Duodenal mucosa (tissue), 2 donors: ENCODE results near the gene PLEKHN1.

ENCODE experiments used
- H3K27ac ChIP-seq: one replicate; pipeline ENCODE4 v1.7.0; 2013; ENCODE audit warnings: low read depth, low read length
- H3K27me3 ChIP-seq, 2 donors: one replicate each; pipeline ENCODE4 v1.7.0; 2013; ENCODE audit warnings: low read length in 2 of 2, control low read depth in 1 of 2; ENCODE audit not compliant: insufficient read depth in 2 of 2, control insufficient read depth in 1 of 2
- H3K36me3 ChIP-seq, 2 donors: one replicate each; pipeline ENCODE4 v1.7.0; 2013; ENCODE audit warnings: low read length in 2 of 2, control low read depth in 1 of 2; ENCODE audit not compliant: insufficient read depth in 2 of 2, control insufficient read depth in 1 of 2
- H3K4me1 ChIP-seq, 2 donors: one replicate each; pipeline ENCODE4 v1.7.0; 2013; ENCODE audit warnings: low read length in 2 of 2, control low read depth in 1 of 2; ENCODE audit not compliant: insufficient read depth in 2 of 2, control insufficient read depth in 1 of 2
- H3K4me3 ChIP-seq, 2 donors: one replicate each; pipeline ENCODE4 v1.7.0; 2013; ENCODE audit warnings: low read length in 2 of 2, low read depth in 1 of 2
- H3K9ac ChIP-seq, 2 donors: one replicate each; pipeline ENCODE4 v1.7.0; 2013; ENCODE audit warnings: low read length in 2 of 2, low read depth in 1 of 2
- H3K9me3 ChIP-seq, 2 donors: one replicate each; pipeline ENCODE4 v1.7.0; 2013; ENCODE audit warnings: low read length in 2 of 2, control low read depth in 1 of 2; ENCODE audit not compliant: control insufficient read depth in 1 of 2

The PLEKHN1 gene

DNA sequence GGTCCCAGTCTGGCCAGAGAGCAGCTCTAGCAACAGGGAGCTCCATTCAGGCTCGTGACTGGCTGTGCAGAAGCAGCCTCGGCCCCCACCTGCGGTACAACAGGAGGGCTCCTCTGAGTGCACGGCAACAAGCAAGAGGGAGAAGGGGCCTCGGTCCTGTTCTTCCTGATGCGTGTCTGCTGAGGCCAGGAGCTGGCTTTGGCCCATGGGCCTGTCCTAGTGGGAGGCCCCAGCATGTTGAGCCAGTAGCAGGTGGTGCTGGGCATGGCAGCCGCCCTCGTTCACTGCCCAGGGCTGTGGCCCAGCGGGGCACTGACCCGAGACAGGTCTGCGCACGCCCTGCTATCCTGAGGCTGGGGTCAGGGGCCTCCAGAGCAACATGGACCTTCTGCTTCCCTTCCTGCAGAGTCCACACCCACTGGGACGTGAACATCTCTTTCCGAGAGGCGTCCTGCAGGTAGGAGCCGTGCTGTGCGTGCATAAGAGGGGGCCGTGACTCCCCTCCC is 35.6 kb upstream of the PLEKHN1 start:
- peaks cover 62 to 83% of the 10 kb centered on the region in 2 donors for H3K27me3 ChIP-seq
- no peak overlapping the region for H3K4me3 ChIP-seq
- H3K4me1 ChIP-seq = peaks cover 0 to 8% of the 10 kb centered on the region in 2 donors
- no peak overlapping the region for H3K9ac ChIP-seq
- no peaks in the 10 kb centered on the region for H3K9me3 ChIP-seq
- no peaks in the 10 kb centered on the region for H3K36me3 ChIP-seq
- no peak overlapping the region for H3K27ac ChIP-seq

DNA sequence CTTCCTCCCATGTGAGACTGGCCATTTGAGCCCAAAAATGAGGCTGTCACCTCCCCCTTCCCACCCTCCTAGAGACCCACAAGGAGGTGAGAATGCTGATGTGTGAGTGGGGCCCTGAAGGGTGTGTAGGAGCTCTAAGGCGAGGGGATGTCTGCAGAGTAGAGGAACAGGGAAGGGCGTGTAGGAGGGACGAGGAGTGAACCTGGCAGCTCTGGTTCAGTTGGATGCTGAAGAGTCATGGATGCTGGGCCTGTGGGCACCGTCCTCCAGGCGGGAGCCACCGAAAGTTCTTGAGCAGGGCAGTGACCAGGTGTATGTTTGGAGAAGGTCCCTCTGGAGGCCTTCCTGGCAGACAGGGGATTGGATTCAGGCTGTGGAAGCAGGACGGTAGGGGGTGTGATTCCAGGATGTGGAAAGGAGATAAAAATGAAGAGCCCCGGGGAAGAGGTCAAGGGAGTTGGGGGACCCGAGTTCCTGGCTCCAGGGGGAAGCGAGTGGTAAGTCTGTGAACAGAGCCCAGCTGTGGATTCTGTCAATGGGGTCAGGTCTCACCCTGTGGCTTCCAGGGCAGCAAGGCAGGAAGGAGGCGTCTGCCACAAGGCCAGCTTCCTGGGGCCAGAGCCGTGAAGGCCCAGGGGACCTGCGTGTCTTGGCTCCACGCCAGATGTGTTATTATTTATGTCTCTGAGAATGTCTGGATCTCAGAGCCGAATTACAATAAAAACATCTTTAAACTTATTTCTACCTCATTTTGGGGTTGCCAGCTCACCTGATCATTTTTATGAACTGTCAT is 34.7 kb upstream of the PLEKHN1 start:
- no peaks in the 10 kb centered on the region for H3K4me1 ChIP-seq
- no peaks in the 10 kb centered on the region for H3K9me3 ChIP-seq
- H3K27ac ChIP-seq = no peak overlapping the region
- H3K36me3 ChIP-seq = no peaks in the 10 kb centered on the region
- no peak overlapping the region for H3K9ac ChIP-seq
- no peak overlapping the region for H3K4me3 ChIP-seq
- peaks cover 58 to 83% of the 10 kb centered on the region in 2 donors for H3K27me3 ChIP-seq

DNA sequence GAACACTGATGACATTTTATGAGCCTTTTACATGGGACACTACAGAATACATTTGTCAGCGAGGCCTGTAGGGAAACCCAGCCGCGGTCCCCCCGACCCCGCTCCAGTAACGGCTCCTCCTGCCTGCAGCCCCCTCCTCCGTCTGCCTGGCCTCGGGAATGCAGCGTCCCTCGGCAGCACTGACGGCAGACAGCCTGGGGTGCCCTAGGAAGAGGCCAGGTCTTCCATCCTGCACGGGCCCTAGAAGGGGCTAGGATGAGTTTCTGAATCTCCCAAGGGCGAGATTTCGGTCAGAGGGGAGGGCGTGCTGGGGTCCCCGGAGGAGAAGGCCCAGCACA is 34.1 kb upstream of the PLEKHN1 start:
- Histone ChIP-seq H3K9ac (no peak overlapping the region), H3K9me3 (no peaks in the 10 kb centered on the region), H3K27ac (no peak overlapping the region), H3K36me3 (no peaks in the 10 kb centered on the region), H3K4me1 (no peaks in the 10 kb centered on the region), H3K27me3 (peaks cover 58 to 82% of the 10 kb centered on the region in 2 donors), H3K4me3 (no peak overlapping the region)

DNA sequence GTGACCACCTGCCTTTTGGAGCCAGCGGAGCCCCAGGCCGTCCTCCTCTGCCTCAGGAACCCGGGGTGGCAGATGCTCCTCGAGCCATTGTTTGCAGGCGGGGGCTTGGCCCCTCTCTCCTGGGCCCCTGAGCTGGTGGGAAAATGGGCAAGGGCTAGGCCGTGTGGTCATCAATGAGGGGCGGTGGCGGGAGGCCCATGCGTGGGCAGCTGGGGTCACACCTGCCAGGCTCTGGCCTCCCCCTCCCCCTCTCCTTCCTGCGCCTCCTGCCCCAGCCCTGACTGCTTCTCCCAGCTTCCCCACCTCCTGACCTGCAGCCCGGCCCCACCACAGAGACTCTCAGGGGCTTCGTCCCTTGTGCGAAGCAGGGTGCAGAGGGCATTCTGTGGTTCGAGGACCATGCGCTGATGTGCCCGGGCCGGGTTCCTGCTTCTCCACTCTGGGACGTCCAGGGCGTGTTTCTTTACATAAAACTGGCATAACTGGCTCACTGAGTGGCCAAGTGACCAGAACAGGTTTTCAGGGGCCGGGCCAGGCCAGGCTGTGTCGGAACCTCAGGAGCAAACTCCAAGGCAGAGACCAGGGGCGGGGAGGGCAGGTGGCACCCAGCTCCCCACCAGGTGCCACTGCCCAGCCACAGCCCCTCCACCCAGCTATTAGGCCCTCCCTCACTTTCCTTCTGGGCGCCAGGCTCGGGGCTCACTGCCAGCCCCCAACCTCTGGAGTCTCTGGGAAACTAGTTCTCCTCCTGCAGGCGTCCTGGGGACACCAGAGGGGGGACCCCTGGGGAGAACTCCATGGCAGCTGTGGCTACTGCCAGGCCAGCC is 33.3 kb upstream of the PLEKHN1 start:
- Histone ChIP-seq H3K27ac (no peak overlapping the region), H3K9me3 (no peaks in the 10 kb centered on the region), H3K4me3 (no peak overlapping the region), H3K36me3 (no peaks in the 10 kb centered on the region), H3K27me3 (peaks cover 60 to 79% of the 10 kb centered on the region in 2 donors), H3K9ac (no peak overlapping the region), H3K4me1 (no peaks in the 10 kb centered on the region)

DNA sequence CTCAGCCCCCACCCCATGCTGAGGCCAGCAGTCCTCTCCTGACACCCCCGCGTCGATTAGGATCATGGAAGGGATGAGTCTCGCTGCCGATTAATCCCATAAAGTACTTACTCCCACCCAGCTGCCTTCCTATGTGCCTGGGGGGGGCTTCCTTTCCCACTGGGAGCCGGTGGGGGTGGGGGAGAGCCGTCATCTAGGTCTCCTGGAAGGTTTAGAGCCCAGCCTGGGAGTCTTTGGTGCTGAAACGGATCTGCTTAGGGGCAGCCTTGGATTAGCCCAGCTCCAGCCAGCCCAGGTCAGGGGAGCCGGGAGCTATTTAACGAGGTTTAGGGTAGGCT is 32.7 kb upstream of the PLEKHN1 start:
- H3K4me1 ChIP-seq = no peaks in the 10 kb centered on the region
- no peak overlapping the region for H3K4me3 ChIP-seq
- H3K36me3 ChIP-seq = no peaks in the 10 kb centered on the region
- H3K27ac ChIP-seq = no peak overlapping the region
- no peak overlapping the region for H3K9ac ChIP-seq
- H3K27me3 ChIP-seq = peaks cover 60 to 81% of the 10 kb centered on the region in 2 donors
- no peaks in the 10 kb centered on the region for H3K9me3 ChIP-seq

GRCh38 chr1:934991-935750 is 31.1 kb upstream of the PLEKHN1 start:
- Histone ChIP-seq H3K4me3 (no peak overlapping the region), H3K9ac (no peak overlapping the region), H3K36me3 (no peaks in the 10 kb centered on the region), H3K4me1 (peaks cover 0 to 4% of the 10 kb centered on the region in 2 donors), H3K9me3 (no peaks in the 10 kb centered on the region), H3K27ac (no peak overlapping the region), H3K27me3 (peaks cover 67 to 80% of the 10 kb centered on the region in 2 donors)

DNA sequence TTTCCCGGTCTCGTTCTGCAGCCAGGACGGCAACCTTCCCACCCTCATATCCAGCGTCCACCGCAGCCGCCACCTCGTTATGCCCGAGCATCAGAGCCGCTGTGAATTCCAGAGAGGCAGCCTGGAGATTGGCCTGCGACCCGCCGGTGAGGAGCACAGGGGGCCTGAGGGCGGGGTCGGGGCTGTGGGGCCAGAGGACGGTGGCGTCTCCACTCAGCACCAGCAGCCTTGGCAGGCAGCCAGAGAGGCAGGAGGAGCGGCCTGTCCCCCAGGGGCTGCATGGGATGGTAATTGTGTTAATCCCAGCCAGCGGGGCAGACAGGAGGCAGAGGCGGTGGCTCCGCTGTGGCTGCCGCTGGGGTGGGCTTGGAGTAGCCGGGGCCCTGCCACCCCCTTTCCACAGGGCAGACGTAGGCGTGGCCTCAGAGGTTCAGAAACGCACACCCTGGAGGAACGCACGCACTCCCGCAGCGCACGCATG is 30.5 kb upstream of the PLEKHN1 start:
- H3K36me3 ChIP-seq = no peaks in the 10 kb centered on the region
- peaks cover 0 to 9% of the 10 kb centered on the region in 2 donors for H3K4me1 ChIP-seq
- H3K27me3 ChIP-seq = peaks cover 69 to 78% of the 10 kb centered on the region in 2 donors
- H3K27ac ChIP-seq = no peak overlapping the region
- H3K9ac ChIP-seq = no peak overlapping the region
- no peak overlapping the region for H3K4me3 ChIP-seq
- H3K9me3 ChIP-seq = no peaks in the 10 kb centered on the region

DNA sequence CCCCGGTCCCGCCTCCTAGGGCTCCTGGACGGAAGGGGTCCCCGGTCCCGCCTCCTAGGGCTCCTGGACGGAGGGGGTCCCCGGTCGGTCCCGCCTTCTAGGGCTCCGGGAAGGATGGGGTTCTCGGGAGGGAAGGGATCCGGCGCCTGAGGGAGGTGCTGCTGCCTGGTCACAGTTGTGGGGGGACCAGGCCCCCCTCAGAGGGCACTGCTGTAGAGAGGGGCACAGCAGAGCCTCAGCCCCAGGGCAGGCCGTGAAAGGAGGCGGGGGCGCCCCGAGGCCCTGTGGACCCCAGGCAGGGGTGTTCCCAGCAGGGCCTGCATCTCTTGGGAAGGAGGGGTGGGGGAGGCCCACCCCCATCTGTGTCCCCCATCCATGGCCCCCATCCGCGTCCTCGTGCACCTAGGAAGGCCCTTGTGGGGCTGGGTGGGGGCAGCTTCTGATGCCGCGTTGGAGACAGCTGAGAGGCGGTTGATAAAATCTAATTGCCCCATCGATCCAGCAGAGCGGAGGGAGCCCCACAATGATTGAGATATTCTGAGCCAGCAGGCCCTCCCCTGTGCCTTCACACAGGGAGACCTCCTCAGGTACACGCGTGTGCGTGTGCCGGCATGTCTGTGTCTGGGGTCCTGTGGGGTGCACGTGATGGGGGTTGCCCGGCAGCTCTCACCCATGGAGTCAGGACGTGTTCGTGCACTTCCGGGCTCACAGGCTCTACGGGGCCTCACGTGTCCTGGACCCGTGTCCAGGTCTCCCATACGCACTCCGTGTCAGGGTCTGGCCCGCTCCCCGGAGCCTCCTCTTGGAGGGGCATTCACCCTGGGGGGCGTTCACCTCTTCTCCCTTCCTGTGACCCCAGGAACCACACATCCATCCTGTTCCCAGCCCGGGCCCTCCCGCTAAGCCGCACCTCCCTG is 29.7 kb upstream of the PLEKHN1 start:
- Histone ChIP-seq H3K27me3 (peaks cover 76 to 77% of the 10 kb centered on the region in 2 donors), H3K4me1 (peaks cover 0 to 16% of the 10 kb centered on the region in 2 donors), H3K27ac (no peak overlapping the region)

DNA sequence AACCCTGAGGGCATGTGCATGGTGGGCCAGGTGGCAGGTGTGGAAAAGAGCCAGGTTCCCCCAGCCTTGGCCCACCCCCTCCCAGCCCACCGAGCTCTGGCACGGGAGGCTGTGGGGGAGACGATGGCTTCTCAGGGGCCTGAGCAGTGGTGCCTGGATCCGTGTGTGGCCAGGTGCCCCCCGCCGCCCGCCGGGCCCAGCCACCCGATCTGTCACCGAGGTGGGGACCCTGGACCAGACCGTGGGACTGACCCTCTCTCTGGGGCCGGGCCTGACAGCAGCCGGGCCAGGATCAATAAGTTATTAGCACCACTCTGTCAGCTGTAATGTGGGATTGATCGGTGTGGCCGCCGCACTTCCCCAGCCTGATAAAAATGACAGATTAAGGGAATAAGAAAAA is 28.8 kb upstream of the PLEKHN1 start:
- Histone ChIP-seq H3K9me3 (no peaks in the 10 kb centered on the region), H3K4me1 (peaks cover 0 to 16% of the 10 kb centered on the region in 2 donors), H3K4me3 (no peak overlapping the region), H3K27ac (no peak overlapping the region), H3K9ac (no peak overlapping the region), H3K36me3 (no peaks in the 10 kb centered on the region), H3K27me3 (peaks cover 67 to 68% of the 10 kb centered on the region in 2 donors)

More for the DNA sequence above, 29.7 kb upstream of the PLEKHN1 start:
- H3K9ac ChIP-seq = no peak overlapping the region
- no peaks in the 10 kb centered on the region for H3K9me3 ChIP-seq
- H3K36me3 ChIP-seq = no peaks in the 10 kb centered on the region
- H3K4me3 ChIP-seq = no peak overlapping the region
